GM19025 (cell line): ENCODE results near the gene CCDC89.

Experiments
- ATAC-seq: cut with Tn5 transposase; IDR thresholded peaks from one replicate; pipeline ENCODE4 v1.9.1; 2021; ENCODE audit warnings: mild to moderate bottlenecking, low read depth, moderate library complexity; ENCODE audit not compliant: unreplicated experiment

The CCDC89 gene

DNA sequence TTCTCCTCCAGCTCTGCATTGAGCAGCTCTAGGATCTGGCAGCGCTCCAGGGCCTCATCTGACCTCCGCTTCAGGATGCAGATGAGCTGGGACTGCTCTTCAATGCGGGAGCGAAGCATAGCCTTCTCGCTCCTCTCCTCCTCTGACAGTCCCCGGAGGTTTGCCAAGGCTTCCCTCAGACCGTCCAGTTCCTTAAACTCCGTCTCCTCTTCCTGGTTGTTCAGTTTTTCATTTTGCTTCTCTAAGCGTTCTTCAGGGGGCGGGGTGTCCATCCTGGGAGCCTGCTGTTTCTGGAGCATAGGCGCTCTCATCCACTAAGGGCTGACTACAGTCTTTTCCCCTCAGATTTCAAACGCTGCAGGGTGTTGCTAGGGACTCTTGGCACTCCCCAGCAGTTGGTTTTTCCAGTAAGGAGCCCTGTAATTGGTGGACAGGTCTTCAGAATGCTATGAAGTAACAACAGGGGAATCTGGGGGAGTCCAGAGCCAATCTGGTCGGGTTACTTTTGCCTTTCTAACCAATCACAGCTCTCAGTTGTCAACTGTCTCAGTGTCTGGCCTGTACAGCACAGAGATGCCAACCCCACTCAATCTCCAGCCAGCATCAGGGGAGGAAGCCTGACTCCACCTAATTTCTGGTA lies at the start of gene CCDC89:
TSS of gene CCDC89 (minus strand) at position 376 of the 640 bp plus-strand sequence. CDS start at position 311, 65 bp downstream.
- ATAC-seq: no peak

DNA sequence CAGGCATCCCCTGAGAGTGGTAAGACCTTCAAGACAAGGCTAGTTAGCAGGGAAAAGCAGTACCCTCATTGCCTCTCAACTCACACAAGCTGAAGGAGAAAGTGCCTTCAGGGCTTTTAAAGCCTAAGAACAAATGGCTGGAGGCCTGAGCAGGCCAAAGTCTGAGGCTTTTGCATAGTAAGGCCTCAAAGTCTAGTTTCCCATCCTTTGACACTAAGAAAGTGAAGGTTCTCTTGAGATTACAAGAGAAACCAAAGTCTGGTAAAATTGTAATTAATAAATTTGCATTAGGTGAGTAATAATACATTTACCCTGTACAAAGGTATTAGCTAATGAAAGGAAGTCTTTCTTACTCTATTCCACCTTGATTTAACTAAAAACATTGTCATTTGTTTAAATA lies 47.0 kb upstream of the CCDC89 start:
- ATAC-seq: peak; percentile 84

- ATAC-seq: no peak
Measured at GRCh38 chr11:85726381-85726780, 40.4 kb upstream of the CCDC89 start.

DNA sequence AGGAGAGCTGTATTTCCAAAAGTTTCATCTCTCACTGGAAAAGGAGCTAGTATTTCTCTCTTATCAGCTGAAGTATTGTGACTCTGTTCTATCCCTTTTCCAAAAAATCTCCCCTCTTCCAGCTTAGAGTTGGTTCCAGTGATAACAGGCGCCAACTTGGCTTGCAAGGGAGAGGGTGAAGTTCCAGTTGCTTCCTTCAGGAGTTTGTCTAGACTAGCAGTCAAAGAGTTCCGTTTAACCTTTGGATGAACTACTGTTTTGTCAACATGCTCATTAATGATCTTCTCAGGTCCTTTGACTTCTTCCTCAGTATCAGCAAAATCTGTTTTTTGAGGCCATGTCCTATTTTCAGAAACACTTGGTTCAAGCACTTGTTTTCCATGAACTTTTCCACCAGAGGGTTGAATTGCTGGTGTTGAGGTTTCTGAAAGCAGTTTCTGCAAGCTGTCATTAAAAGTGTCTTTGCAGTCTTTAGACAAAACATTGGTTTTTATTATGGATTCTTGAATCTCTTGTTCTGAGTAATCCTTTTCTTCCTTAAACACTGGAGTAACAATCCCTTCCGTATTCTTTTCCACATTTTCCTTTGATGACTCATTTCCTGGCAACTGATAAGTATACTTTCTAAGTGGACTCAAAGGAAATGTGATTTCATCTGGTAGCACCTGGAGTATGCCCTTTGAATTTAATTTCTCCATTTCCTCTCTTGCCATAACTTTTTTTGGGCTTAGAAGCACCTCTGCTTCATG lies 39.7 kb upstream of the CCDC89 start:
- no peak for ATAC-seq

DNA sequence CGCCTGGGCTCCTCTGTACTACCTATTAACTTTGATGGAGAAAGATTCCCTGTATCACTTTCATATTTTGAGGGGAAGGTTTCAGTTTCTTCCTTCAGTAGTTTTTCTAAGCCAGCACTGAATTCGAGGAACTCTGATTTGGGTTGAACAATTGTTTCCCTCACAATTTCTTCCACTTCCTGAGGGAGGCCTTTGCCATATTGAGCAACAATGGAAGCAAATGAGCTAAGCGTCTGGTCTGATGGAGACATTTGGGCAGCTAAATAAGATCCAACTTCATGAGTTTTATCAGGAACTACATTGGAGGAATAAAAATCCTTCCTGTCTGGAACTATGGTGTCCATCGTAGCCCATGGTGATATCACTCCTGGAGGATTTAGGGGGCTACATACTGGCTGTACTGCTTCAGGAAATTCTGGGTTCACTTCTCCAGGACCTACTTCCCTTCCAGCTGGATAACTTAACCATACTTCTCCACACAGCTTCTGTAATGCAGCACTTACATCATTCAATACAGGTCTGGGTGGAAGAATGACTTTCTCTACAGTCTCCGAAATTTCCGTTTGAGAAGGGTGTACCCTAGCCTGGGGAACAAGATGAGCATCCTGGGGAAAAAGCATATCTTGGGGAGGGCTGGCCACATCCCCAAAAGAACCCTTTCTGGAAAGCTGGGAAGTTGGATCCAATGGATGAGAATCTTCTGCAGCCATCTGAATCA lies 38.9 kb upstream of the CCDC89 start:
- ATAC-seq: no peak

DNA sequence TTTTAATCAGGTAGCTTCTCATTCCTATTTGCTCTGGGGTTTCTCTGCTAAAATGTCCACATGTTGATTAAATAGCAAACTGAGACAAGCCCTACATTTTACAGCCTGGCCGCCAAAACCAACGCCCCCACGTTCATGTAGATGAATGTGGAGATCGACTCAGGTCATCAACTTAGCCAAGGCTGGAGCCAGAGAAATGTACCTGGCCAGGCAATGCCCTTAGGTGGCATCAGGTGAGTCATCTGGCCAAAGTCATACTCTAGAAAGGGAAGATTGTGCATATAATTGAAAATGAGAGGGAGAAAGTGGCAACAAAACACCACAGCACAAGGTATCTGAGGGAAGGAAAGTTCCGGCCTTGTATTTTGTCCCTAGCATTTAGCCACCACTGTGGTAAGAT lies 37.1 kb upstream of the CCDC89 start:
- ATAC-seq: no peak

- ATAC-seq: no peak
Measured at GRCh38 chr11:85721191-85721590, 35.2 kb upstream of the CCDC89 start.

DNA sequence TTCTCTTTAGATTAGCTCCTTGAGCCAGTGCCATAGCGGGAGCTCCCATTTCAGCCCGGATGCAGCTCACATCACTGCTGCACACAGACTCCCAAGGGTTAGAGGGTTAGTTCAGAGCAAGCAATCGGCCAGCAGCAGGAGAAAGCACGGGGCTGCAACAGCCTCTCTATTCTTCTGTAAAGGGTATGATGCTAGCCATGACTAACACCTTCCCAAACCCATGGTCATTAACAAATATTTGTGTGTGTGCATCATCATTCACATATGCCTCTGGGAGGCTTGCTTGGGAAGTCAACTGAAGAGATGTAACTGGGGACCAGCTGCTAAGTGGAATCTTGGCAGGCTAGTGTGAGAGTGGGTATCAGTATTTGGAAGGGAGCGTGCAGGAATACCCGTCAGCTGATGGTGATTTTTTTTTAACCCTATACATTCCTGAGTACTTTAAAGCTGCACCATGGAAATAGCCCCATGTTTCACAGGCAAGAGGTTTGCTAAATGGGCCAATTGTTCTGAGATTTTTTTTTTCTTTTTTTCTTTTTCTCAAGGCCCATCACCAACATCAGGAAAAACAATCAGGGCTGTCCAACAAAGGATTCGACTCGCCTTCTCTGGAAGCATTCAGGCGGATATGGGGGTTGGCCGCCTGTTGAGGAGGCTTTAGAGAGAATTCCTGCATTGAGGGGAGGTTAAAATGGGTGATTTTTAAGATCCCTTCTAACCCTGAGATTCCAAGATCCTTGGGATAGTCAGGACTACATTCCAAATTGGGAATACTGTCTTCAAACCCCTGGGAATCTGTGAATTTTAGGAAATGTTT lies 33.2 kb upstream of the CCDC89 start:
- no peak for ATAC-seq

GRCh38 chr11:85718126-85718943 lies 32.3 kb upstream of the CCDC89 start:
- no peak for ATAC-seq

- ATAC-seq: no peak
Measured at GRCh38 chr11:85717429-85717828, 31.4 kb upstream of the CCDC89 start.

DNA sequence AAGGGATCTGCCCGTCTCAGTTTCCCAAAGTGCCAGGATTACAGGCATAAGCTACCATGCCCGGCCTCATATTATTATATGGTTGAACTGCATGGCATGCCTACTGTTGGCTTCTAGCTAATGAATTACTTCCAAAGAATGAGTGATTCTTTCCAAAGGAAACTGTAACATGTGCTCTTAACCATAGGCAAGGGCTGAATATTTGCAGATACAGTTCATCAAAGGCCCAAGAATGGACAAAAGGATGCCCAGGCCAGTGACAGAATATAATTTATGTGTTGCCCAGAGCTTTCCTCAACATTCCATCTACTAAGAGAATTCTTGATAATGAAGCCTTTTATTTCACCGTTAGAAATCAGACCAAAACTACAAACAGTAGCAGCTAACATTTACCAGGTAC lies 27.0 kb upstream of the CCDC89 start:
- no peak for ATAC-seq

DNA sequence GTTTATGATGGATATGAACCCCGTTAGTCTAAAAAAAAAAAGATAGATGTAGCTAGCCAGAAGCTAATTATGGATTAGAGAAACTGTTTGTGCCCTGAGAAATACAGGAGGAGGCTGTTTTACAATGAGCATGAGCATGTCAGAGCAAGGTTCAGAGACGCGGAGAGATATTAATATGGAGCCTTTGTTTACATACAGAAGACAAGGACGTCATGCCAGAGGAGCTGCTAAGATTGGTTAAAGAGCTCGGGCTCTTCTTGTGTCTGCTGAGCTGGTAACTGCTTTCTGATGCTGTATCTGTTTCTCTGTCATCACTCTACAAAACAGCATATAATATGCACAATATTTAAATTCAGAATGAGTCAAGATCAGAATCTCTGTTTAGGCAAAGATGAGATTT lies 24.9 kb upstream of the CCDC89 start:
- ATAC-seq: no peak

- no peak for ATAC-seq
Measured at GRCh38 chr11:85709941-85710702, 24.1 kb upstream of the CCDC89 start.

GRCh38 chr11:85705800-85706199 lies 19.8 kb upstream of the CCDC89 start:
- no peak for ATAC-seq

DNA sequence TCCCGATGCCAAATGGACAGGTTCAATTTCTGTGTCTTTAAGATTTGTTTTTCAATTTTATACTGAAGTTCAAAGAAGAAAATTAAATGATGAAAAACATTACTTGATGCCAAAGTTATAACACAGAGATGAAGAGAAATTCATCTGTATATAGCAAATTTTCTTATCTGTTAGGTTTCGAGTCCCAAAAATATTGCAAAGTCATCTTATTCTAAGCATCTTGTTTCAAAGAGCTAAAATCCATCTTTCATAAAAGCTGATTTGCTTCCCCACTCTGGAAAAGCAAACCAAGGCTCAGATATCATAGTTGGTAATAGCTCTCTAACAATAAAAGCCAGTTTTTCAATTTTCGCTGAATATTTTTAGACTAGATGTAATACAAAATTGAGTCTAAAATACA lies 19.0 kb upstream of the CCDC89 start:
- ATAC-seq: no peak

- ATAC-seq: peak; percentile 87
Measured at GRCh38 chr11:85699957-85700741, 14.2 kb upstream of the CCDC89 start.

DNA sequence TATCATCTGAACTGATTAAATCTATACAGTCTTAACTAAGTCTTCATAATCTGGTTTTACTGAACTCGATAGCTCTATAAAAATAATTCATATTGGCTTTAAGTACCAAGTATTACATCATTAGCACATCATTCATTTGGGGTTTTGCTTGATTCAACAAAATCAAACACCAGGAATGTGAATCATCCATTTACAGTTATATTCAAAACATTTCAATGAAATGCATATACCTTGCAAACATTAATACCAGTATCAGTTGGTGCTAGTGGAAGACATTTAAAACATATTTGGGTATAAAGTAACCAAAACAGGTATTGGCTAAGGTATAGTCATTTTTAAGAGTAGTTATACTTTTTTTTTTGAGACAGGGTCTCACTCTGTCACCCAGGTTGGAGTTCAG lies 12.2 kb upstream of the CCDC89 start:
- ATAC-seq: no peak

GRCh38 chr11:85697747-85698146 lies 11.8 kb upstream of the CCDC89 start:
- no peak for ATAC-seq
